Hair follicle dermal papilla cell (primary cell): ENCODE data around the gene OR56A5. TPM values are rescaled to one million over a fixed set of nuclear protein-coding genes. Genes with fewer than 3 reads are reported as not detected.

Experiments used
- small RNA-seq: library from RNA; depleted of rRNA; stranded (forward); fragments of <200 nt; gene quantifications from one replicate; pipeline ENCODE3, GENCODE V24; 2012
- total RNA-seq: library from RNA; depleted of rRNA; stranded (reverse); fragments of >200 nt; gene quantifications from 2 replicates; pipeline ENCODE4 v1.2.3, GENCODE V29; 2012

OR56A5 gene
- not detected in 2 replicates for total RNA-seq

GRCh38 chr11:5968394-5968793 is at the start of gene OR56A5:
OR56A5 (minus strand) TSS chr11:5968494; CDS start chr11:5968494, 0 bp downstream.

GRCh38 chr11:6006846-6007245 is 38.6 kb upstream of the OR56A5 start, which contains the start of gene OR56A4:
OR56A4 (minus strand) TSS chr11:6006946; CDS start chr11:6002992, 3,954 bp downstream.

GRCh38 chr11:5986885-5987284 is 18.6 kb upstream of the OR56A5 start, which contains the start of gene OR52L1:
OR52L1 (minus strand) TSS chr11:5986985; CDS start chr11:5986930, 55 bp downstream.

GRCh38 chr11:5941951-5942350 is 26.3 kb downstream of the OR56A5 start, which contains the start of gene OR56A3:
OR56A3 (plus strand) TSS chr11:5942251; CDS start chr11:5947347, 5,096 bp downstream.

Small RNA genes within 50 kb of the gene (small RNA-seq; reads per million reads assigned to genes)
- gene RNA5SP329: not detected

Other genes with a start within 250 kb of the OR56A5 start
- gene OR56B1, start 232.0 kb downstream of the OR56A5 start, total RNA-seq: 0.12 TPM in 1 of 2 replicates, not detected in the other
- gene OR52N4, start 214.3 kb downstream of the OR56A5 start, total RNA-seq: not detected in 2 replicates
- not detected in 2 replicates for gene OR52N5, start 185.1 kb downstream of the OR56A5 start, total RNA-seq
- gene OR52N1, start 177.2 kb downstream of the OR56A5 start, total RNA-seq: not detected in 2 replicates
- not detected in 2 replicates for gene OR52N2, start 159.6 kb downstream of the OR56A5 start, total RNA-seq
- not detected in 2 replicates for gene OR52E6, start 126.6 kb downstream of the OR56A5 start, total RNA-seq
- gene OR52E8, start 110.8 kb downstream of the OR56A5 start, total RNA-seq: not detected in 2 replicates
- gene OR52E4, start 87.9 kb downstream of the OR56A5 start, total RNA-seq: not detected in 2 replicates
- not detected in 2 replicates for gene OR52E5, start 75.3 kb downstream of the OR56A5 start, total RNA-seq
- gene OR56A3, start 26.2 kb downstream of the OR56A5 start, total RNA-seq: not detected in 2 replicates
- gene OR52L1, start 18.5 kb upstream of the OR56A5 start, total RNA-seq: not detected in 2 replicates
- not detected in 2 replicates for gene OR56A4, start 38.5 kb upstream of the OR56A5 start, total RNA-seq
- not detected in 2 replicates for gene OR56A1, start 62.3 kb upstream of the OR56A5 start, total RNA-seq
- gene OR56B4, start 139.2 kb upstream of the OR56A5 start, total RNA-seq: not detected in 2 replicates
- gene OR52B2, start 201.8 kb upstream of the OR56A5 start, total RNA-seq: not detected in 2 replicates
- not detected in 2 replicates for gene OR52W1, start 230.7 kb upstream of the OR56A5 start, total RNA-seq
- 0.16 TPM in 1 of 2 replicates, not detected in the other for gene C11orf42, start 237.1 kb upstream of the OR56A5 start, total RNA-seq